Smooth muscle cell (in vitro differentiated cells): ENCODE results near the gene IFIH1. TPM values are rescaled to one million over a fixed set of nuclear protein-coding genes. Genes with fewer than 3 reads are reported as not detected.

ENCODE experiments used
- DNase-seq: peaks from one replicate; lab custom pipeline; 2025; ENCODE audit not compliant: unreplicated experiment; lab: John Stamatoyannopoulos, UW
- H2AFZ ChIP-seq: fragments of 200-600 bp; sonication (generic); 2 replicates; pipeline ENCODE4 v1.6.0; 2016; ENCODE audit warnings: antibody characterized with exemption, low read depth, mild to moderate bottlenecking
- H3F3A ChIP-seq: fragments of 200-600 bp; sonication (generic); 2 replicates; pipeline ENCODE4 v1.6.0; 2017; ENCODE audit warnings: antibody characterized with exemption, low read depth
- H3K27ac ChIP-seq: fragments of 200-600 bp; sonication (generic); 2 replicates; pipeline ENCODE4 v1.5.1; 2016; ENCODE audit warnings: low read depth, mild to moderate bottlenecking
- H3K27me3 ChIP-seq: fragments of 200-600 bp; sonication (generic); 2 replicates; pipeline ENCODE4 v1.6.1; 2016; ENCODE audit warnings: low read depth, mild to moderate bottlenecking
- H3K36me3 ChIP-seq: fragments of 200-600 bp; sonication (generic); 2 replicates; pipeline ENCODE4 v1.5.1; 2016; ENCODE audit warnings: low read depth
- H3K4me1 ChIP-seq: fragments of 200-600 bp; sonication (generic); 2 replicates; pipeline ENCODE4 v1.5.1; 2016; ENCODE audit warnings: low read depth
- H3K4me2 ChIP-seq: fragments of 200-600 bp; sonication (generic); 2 replicates; pipeline ENCODE4 v1.6.0; 2016; ENCODE audit warnings: mild to moderate bottlenecking
- H3K4me3 ChIP-seq: fragments of 200-600 bp; sonication (generic); 2 replicates; pipeline ENCODE4 v1.5.1; 2016; ENCODE audit warnings: mild to moderate bottlenecking
- H3K79me2 ChIP-seq: fragments of 200-600 bp; sonication (generic); 2 replicates; pipeline ENCODE4 v1.6.0; 2016; ENCODE audit warnings: low read depth, mild to moderate bottlenecking
- H3K9ac ChIP-seq: fragments of 200-600 bp; sonication (generic); 2 replicates; pipeline ENCODE4 v1.6.0; 2016; ENCODE audit warnings: low read depth
- H3K9me3 ChIP-seq: fragments of 200-600 bp; sonication (generic); replicated peaks from 2 replicates; pipeline ENCODE4 v1.5.1; 2016; ENCODE audit warnings: low read depth
- H4K20me1 ChIP-seq: fragments of 200-600 bp; sonication (generic); 2 replicates; pipeline ENCODE4 v1.6.0; 2016; ENCODE audit warnings: low read depth
- WGBS: methylation state at CpG from one replicate; pipeline ENCODE4 v1.1.7; 2016; ENCODE audit warnings: low lambda C conversion rate; 5-methylcytosine and 5-hydroxymethylcytosine counted together
- polyA plus RNA-seq: library from polyadenylated mRNA; unstranded; fragments of >200 nt; fragmentation: Nextera tagmentation; extraction: Ambion mirVana; gene quantifications from 2 replicates; pipeline ENCODE4 v1.2.1, GENCODE V29; 2016
- total RNA-seq: library from RNA; depleted of rRNA; stranded (reverse); fragments of >200 nt; gene quantifications from 2 replicates; pipeline ENCODE4 v1.2.3, GENCODE V29; 2014
- TF ChIP-seq, protein P1 (sequence below): fragments of 200-600 bp; sonication (generic); IDR thresholded peaks from 2 replicates; pipeline ENCODE4 v1.5.1; 2017; ENCODE audit warnings: borderline replicate concordance, mild to moderate bottlenecking, antibody characterized with exemption; ENCODE audit not compliant: insufficient read depth, poor library complexity, severe bottlenecking

Gene IFIH1
- total and polyA plus RNA-seq, 2 experiments from 2014 or later, result 0.24 to 2.3 TPM

DNA sequence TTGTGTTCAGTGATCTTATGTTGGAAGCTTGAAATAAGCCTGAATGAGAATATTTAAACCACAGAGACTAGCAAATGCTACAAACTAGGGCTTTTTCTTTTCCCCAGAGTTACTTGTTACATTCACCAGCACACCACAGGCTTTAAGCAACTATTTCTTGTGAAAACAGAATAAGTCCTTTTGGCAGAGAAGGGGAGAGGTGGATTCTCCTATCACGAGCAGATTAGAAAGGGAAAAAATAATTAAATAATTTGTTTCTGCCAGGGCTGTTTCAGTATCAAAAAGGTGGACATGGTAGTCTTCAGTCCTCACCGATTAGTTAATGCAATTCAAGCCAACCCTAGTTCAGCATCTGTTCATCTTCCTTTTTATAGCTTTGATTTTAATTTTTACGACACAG is 12.6 kb downstream of the IFIH1 start:
- Histone ChIP-seq H2AFZ (no peak overlapping the region), H3K27ac (no peak overlapping the region), H3K9ac (no peak overlapping the region), H3K4me1 (no peaks in the 10 kb centered on the region), H4K20me1 (no peaks in the 10 kb centered on the region), H3K36me3 (no peaks in the 10 kb centered on the region), H3F3A (no peaks in the 10 kb centered on the region), H3K4me2 (peak overlapping the region; percentile 29), H3K27me3 (peaks cover 9% of the 10 kb centered on the region), H3K4me3 (no peak overlapping the region), H3K79me2 (no peaks in the 10 kb centered on the region), H3K9me3 (no peaks in the 10 kb centered on the region)
- no peak for DNase-seq
- TF ChIP-seq, protein P1, sequence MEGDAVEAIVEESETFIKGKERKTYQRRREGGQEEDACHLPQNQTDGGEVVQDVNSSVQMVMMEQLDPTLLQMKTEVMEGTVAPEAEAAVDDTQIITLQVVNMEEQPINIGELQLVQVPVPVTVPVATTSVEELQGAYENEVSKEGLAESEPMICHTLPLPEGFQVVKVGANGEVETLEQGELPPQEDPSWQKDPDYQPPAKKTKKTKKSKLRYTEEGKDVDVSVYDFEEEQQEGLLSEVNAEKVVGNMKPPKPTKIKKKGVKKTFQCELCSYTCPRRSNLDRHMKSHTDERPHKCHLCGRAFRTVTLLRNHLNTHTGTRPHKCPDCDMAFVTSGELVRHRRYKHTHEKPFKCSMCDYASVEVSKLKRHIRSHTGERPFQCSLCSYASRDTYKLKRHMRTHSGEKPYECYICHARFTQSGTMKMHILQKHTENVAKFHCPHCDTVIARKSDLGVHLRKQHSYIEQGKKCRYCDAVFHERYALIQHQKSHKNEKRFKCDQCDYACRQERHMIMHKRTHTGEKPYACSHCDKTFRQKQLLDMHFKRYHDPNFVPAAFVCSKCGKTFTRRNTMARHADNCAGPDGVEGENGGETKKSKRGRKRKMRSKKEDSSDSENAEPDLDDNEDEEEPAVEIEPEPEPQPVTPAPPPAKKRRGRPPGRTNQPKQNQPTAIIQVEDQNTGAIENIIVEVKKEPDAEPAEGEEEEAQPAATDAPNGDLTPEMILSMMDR, result no peak
- WGBS, result 56% methylated on average over 3 of the region's 3 CpGs

DNA sequence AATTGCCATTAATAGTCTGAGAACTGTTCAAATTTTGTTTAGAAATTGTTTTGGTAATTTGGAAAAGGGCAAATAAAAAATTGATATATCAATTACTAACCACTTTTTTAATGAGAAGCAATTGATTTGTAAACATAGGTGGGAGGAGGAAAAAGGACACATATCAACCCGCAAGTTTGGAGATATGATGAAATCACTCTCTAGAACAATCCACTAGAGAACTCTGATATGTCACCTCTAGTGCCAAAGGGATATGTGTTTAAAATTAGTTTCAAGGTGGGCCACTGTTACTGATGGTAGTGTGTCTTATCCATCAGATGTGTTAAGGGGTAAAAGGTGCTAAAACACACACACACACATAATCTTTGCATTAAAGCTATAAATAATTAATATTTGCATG is 16.6 kb downstream of the IFIH1 start:
- Histone ChIP-seq H3K4me3 (no peak overlapping the region), H3K4me2 (no peak overlapping the region), H3K9me3 (no peaks in the 10 kb centered on the region), H3K9ac (no peak overlapping the region), H3F3A (no peaks in the 10 kb centered on the region), H2AFZ (no peak overlapping the region), H3K27me3 (peaks cover 9% of the 10 kb centered on the region), H3K27ac (no peak overlapping the region), H4K20me1 (no peaks in the 10 kb centered on the region), H3K4me1 (no peaks in the 10 kb centered on the region), H3K36me3 (no peaks in the 10 kb centered on the region), H3K79me2 (no peaks in the 10 kb centered on the region)
- TF ChIP-seq, protein P1, result no peak
- DNase-seq, result no peak
- whole genome bisulfite sequencing, result 84% methylated on average over 1 of the region's 1 CpG

DNA sequence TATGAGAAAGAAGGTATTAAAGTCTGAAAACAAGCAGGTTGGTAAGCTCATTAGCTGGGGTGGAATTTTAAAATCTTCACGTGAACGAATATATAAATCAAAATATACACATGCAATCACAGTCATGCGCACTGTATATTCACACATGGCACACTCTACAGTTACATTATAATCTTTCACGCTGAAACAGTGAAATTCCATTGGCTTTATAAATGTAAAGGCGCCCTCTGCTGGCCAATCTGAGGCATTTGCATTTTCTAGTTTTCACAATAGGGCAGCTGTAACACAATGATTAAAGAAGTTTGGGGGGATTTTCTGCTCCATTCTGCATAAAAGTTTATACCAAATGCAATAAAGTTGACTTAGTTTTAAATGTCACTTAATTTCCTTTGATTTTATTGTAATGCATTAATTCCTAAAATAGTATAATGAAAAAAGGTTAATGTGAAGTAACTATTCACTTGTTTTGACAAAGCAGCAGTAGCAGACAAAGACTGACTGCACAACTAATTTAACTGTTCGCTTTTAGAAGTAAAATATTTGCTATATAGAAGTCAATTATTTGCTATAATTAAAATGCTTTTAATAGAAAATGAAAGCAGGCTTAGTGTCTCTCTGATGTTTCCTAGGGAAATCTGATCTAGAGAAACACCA is 17.2 kb downstream of the IFIH1 start:
- 10% methylated on average over 6 of the region's 6 CpGs for WGBS
- no peak overlapping the region for H3K4me3 ChIP-seq

More for the DNA sequence above, 17.2 kb downstream of the IFIH1 start:
- Histone ChIP-seq H3K27ac (no peak overlapping the region), H3K27me3 (peaks cover 9% of the 10 kb centered on the region), H3K4me1 (no peaks in the 10 kb centered on the region), H2AFZ (no peak overlapping the region), H3K9ac (no peak overlapping the region), H3F3A (no peaks in the 10 kb centered on the region), H3K4me2 (peak overlapping the region; percentile 76), H3K79me2 (no peaks in the 10 kb centered on the region), H3K36me3 (no peaks in the 10 kb centered on the region), H4K20me1 (no peaks in the 10 kb centered on the region), H3K9me3 (no peaks in the 10 kb centered on the region)
- DNase-seq, result no peak
- TF ChIP-seq, protein P1, result peak; percentile 90
